Measurements from ENCODE around the gene OR1J4. TPM values are rescaled to one million over a fixed set of nuclear protein-coding genes. Genes with fewer than 3 reads are reported as not detected.

OR1J4 gene
- total RNA-seq, 1 donor from 2014 or later: not detected

DNA sequence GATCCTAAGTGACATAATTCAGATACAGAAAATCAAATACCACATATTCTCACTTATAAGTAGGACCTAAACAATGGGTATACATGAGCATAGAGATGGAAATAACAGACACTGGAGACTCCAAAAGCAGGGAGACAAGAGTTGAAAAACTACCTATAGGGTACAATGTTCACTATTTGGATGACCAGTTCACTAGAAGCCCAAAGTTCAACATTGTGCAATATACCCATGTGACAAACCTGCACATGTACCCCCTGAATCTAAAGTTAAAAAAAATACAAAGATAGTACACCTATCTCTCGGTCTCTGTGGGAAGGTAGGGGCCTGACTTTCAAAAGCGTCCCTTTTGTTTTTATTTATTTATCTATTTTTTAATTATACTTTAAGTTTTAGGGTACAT lies 19.8 kb downstream of the OR1J4 start:
- Mint-ChIP-seq H3K27ac (ENCODE audit: unreplicated experiment) (no peak overlapping the region), H3K9me3 (ENCODE audit: unreplicated experiment) (peaks cover 6% of the 10 kb centered on the region), H3K36me3 (ENCODE audit: unreplicated experiment) (no peaks in the 10 kb centered on the region), H3K27me3 (ENCODE audit: unreplicated experiment) (peaks cover 8% of the 10 kb centered on the region), H3K4me1 (ENCODE audit: unreplicated experiment) (no peaks in the 10 kb centered on the region), H3K4me3 (ENCODE audit: unreplicated experiment) (no peak overlapping the region)
- DNase-seq (ENCODE audit: extremely low spot score, unreplicated experiment): no peak
- TF ChIP-seq CTCF (IDR thresholded peaks at IDR 0.05): no peak

GRCh38 chr9:122546196-122546595 lies 27.3 kb downstream of the OR1J4 start:
- H3K9me3 Mint-ChIP-seq (ENCODE audit: unreplicated experiment): no peaks in the 10 kb centered on the region
- H3K4me3 Mint-ChIP-seq (ENCODE audit: unreplicated experiment): no peak overlapping the region
- H3K4me1 Mint-ChIP-seq (ENCODE audit: unreplicated experiment): no peaks in the 10 kb centered on the region
- peaks cover 14% of the 10 kb centered on the region for H3K27me3 Mint-ChIP-seq (ENCODE audit: unreplicated experiment)
- H3K36me3 Mint-ChIP-seq (ENCODE audit: unreplicated experiment): no peaks in the 10 kb centered on the region
- TF ChIP-seq CTCF (IDR thresholded peaks at IDR 0.05): no peak
- no peak for DNase-seq (ENCODE audit: extremely low spot score, unreplicated experiment)
- H3K27ac Mint-ChIP-seq (ENCODE audit: unreplicated experiment): no peak overlapping the region

DNA sequence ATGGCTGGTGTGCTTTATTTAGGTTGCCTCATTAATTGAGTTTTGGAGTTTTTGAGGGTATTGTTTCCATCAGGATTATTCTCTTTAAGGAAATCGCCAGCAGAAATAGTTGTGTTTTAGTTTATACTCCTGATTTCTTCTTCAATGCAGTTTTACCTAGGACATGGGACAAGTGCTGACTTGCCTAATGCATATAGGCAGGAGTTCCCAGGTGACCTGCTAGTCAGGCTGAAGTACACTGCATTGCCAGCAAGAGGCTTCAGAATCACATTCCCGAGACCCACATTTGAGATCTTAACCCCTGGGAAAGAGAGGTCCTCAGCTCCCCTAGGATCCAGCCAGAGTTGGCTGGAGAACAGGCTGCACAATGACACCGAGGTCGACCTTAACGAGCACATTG lies 32.4 kb downstream of the OR1J4 start:
- Mint-ChIP-seq H3K4me3 (ENCODE audit: unreplicated experiment) (no peak overlapping the region), H3K4me1 (ENCODE audit: unreplicated experiment) (no peaks in the 10 kb centered on the region), H3K27me3 (ENCODE audit: unreplicated experiment) (peaks cover 20% of the 10 kb centered on the region), H3K9me3 (ENCODE audit: unreplicated experiment) (no peaks in the 10 kb centered on the region), H3K27ac (ENCODE audit: unreplicated experiment) (no peak overlapping the region), H3K36me3 (ENCODE audit: unreplicated experiment) (no peaks in the 10 kb centered on the region)
- no peak for DNase-seq (ENCODE audit: extremely low spot score, unreplicated experiment)
- TF ChIP-seq CTCF (IDR thresholded peaks at IDR 0.05): no peak

DNA sequence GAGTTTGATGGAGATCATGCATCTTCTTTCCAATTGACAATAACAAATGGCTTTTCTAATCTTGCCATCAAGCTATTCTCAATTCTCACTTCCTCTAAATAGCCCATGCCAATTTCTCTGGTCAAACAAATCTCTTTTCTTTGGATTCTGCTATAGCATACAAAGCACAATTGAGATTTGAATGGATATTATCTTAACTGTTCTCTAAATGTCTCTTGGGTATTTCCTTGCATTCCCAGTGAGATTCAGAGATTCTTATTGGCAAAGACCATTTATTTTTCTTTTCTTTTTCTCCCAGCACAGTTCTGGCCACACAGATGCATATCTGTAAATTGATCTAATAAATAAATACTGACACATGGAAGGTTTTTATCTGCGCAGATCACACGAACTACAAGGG lies 33.9 kb downstream of the OR1J4 start, which contains the start of gene OR1N2:
Gene OR1N2 (plus strand): TSS at position 301 of the 400 bp plus-strand sequence. CDS start 100 bp downstream, outside the sequence.
- H3K9me3 Mint-ChIP-seq (ENCODE audit: unreplicated experiment): no peaks in the 10 kb centered on the region
- no peaks in the 10 kb centered on the region for H3K4me1 Mint-ChIP-seq (ENCODE audit: unreplicated experiment)
- no peak within 1 kb of the TSS for H3K27ac Mint-ChIP-seq (ENCODE audit: unreplicated experiment)
- H3K27me3 Mint-ChIP-seq (ENCODE audit: unreplicated experiment): peaks cover 20% of the 10 kb centered on the region
- no peaks in the 10 kb centered on the region for H3K36me3 Mint-ChIP-seq (ENCODE audit: unreplicated experiment)
- no peak within 1 kb of the TSS for H3K4me3 Mint-ChIP-seq (ENCODE audit: unreplicated experiment)
- no peak for DNase-seq (ENCODE audit: extremely low spot score, unreplicated experiment)
- no peak for TF ChIP-seq CTCF (IDR thresholded peaks at IDR 0.05)

- Mint-ChIP-seq H3K4me1 (ENCODE audit: unreplicated experiment) (no peaks in the 10 kb centered on the region), H3K36me3 (ENCODE audit: unreplicated experiment) (no peaks in the 10 kb centered on the region), H3K4me3 (ENCODE audit: unreplicated experiment) (no peak overlapping the region), H3K27me3 (ENCODE audit: unreplicated experiment) (peaks cover 9% of the 10 kb centered on the region), H3K27ac (ENCODE audit: unreplicated experiment) (no peak overlapping the region), H3K9me3 (ENCODE audit: unreplicated experiment) (peaks cover 14% of the 10 kb centered on the region)
- no peak for DNase-seq (ENCODE audit: extremely low spot score, unreplicated experiment)
- TF ChIP-seq CTCF (IDR thresholded peaks at IDR 0.05): no peak
Observed at GRCh38 chr9:122561446-122561845, 42.5 kb downstream of the OR1J4 start.

Measured in osteocyte (in vitro differentiated cells).